Mucosa of descending colon (tissue), 3 donors: Measurements from ENCODE around the gene MMP10. TPM values are rescaled to one million over a fixed set of nuclear protein-coding genes. Genes with fewer than 3 reads are reported as not detected.

Source experiments
- ATAC-seq: fragments of 200-7000 bp; cut with Tn5 transposase; one replicate; pipeline ENCODE4 v1.9.1; 2020; ENCODE audit warnings: mild to moderate bottlenecking, moderate library complexity
- DNase-seq, 3 donors: peaks; one replicate each; pipeline ENCODE4 v3.0.0-alpha.2; 2020
- H3K36me3 ChIP-seq: fragments of 200-600 bp; one replicate; pipeline ENCODE4 v1.8.0; 2021; ENCODE audit warnings: low read depth, mild to moderate bottlenecking
- H3K4me1 ChIP-seq: fragments of 200-600 bp; one replicate; pipeline ENCODE4 v1.8.0; 2021; ENCODE audit warnings: low read depth, mild to moderate bottlenecking
- H3K4me3 ChIP-seq: fragments of 200-600 bp; one replicate; pipeline ENCODE4 v1.8.0; 2021; ENCODE audit warnings: mild to moderate bottlenecking
- H3K9me3 ChIP-seq: fragments of 200-600 bp; one replicate; pipeline ENCODE4 v1.8.0; 2021; ENCODE audit warnings: mild to moderate bottlenecking
- CTCF ChIP-seq: fragments of 200-600 bp; IDR thresholded peaks from one replicate; pipeline ENCODE4 v1.8.0; 2022; ENCODE audit warnings: antibody characterized with exemption, mild to moderate bottlenecking
- intact Hi-C, 2 donors: fragments of 100-400 bp; cut with DNase I in 1 of 2; cut with micrococcal nuclease in 1 of 2; formaldehyde crosslinking; loops; one replicate each; pipeline versions ENCODE4 v1.11.0 to v1.11.1; 2022; cut with DNase I, micrococcal nuclease
- long read RNA-seq, 2 donors: library from polyadenylated mRNA; unstranded; transcript quantifications; one replicate each; pipeline ENCODE4 v2.0.0, GENCODE V29; 2019 to 2021
- total RNA-seq, 3 donors: library from RNA; stranded (reverse); fragmentation: NEBNext Ultra II Directional in 2 of 3; extraction: Animal tissue kit (Norgen Biotek cat#: 25700) in 2 of 3; gene quantifications; one replicate each; pipeline versions ENCODE4 v1.2.1 to v1.2.4, GENCODE V29; 2021 to 2023
- donor health status: DM: no; HTN: no; CAD: no; lungs with moderate emphysema.
- donor health status: DM: no; HTN: no; CAD: no.
- donor health status: DM: no; HTN: yes; CAD: no.

Gene MMP10
- total RNA-seq = under 1 TPM in 1 of 3 donors, not detected in 2; 0.16 TPM
- long read RNA-seq, donor 1 = 0 reads
- long read RNA-seq, donor 2 = 0 reads

GRCh38 chr11:102780491-102780918, at the start of gene MMP10:
TSS of gene MMP10 (minus strand) at chr11:102780628. CDS start at chr11:102780591, 37 bp downstream.
- no peak for DNase-seq
- no peak for TF ChIP-seq CTCF
- peak; percentile 50 for ATAC-seq
- intact Hi-C loops = no loop called here
- Histone ChIP-seq H3K4me1 (no peaks in the 10 kb centered on the region), H3K4me3 (no peak within 1 kb of the TSS), H3K9me3 (no peaks in the 10 kb centered on the region), H3K36me3 (no peaks in the 10 kb centered on the region)

GRCh38 chr11:102829316-102830000, 49.0 kb upstream of the MMP10 start:
- intact Hi-C loops = no loop called here
- no peak for TF ChIP-seq CTCF
- DNase-seq = no peak
- Histone ChIP-seq H3K4me1 (no peaks in the 10 kb centered on the region), H3K4me3 (no peak overlapping the region), H3K36me3 (no peaks in the 10 kb centered on the region), H3K9me3 (no peaks in the 10 kb centered on the region)
- ATAC-seq = no peak

- Histone ChIP-seq H3K9me3 (no peaks in the 10 kb centered on the region), H3K4me3 (no peak overlapping the region), H3K4me1 (no peaks in the 10 kb centered on the region), H3K36me3 (no peaks in the 10 kb centered on the region)
- no peak for TF ChIP-seq CTCF
- intact Hi-C loops = no loop called here
- no peak for DNase-seq
- ATAC-seq = no peak
These were observed 44.1 kb upstream of the MMP10 start for GRCh38 chr11:102824556-102824955.

- ATAC-seq (peak; percentile 54), DNase-seq (no peak)
- no peak for TF ChIP-seq CTCF
- Histone ChIP-seq H3K9me3 (no peaks in the 10 kb centered on the region), H3K4me1 (no peaks in the 10 kb centered on the region), H3K36me3 (no peaks in the 10 kb centered on the region), H3K4me3 (no peak overlapping the region)
- intact Hi-C loops = no loop called here
These were observed 39.1 kb upstream of the MMP10 start for GRCh38 chr11:102819491-102819890.

- no peak for TF ChIP-seq CTCF
- Histone ChIP-seq H3K36me3 (no peaks in the 10 kb centered on the region), H3K9me3 (no peaks in the 10 kb centered on the region), H3K4me3 (no peak overlapping the region), H3K4me1 (no peaks in the 10 kb centered on the region)
- intact Hi-C loops = no loop called here
- DNase-seq (no peak), ATAC-seq (no peak)
These were observed 33.1 kb upstream of the MMP10 start for GRCh38 chr11:102813484-102813883.
